Measurements from ENCODE around the gene TNKS1BP1.

The TNKS1BP1 gene

GRCh38 chr11:57320719-57321387 is 3.9 kb downstream of the TNKS1BP1 start:
- TF ChIP-seq ZFX (IDR thresholded peaks at IDR 0.05) (no peak), CTCF (conservative IDR thresholded peaks at IDR 0.05) (no peak)
- peak overlapping the region; percentile 94 for H3K27ac ChIP-seq

- H3K27ac ChIP-seq, result peak overlapping the region; percentile 15; the same call in 1 of the 2 replicates
- TF ChIP-seq CTCF (conservative IDR thresholded peaks at IDR 0.05), result no peak
- TF ChIP-seq ZFX (IDR thresholded peaks at IDR 0.05), result no peak
Measured at GRCh38 chr11:57320067-57320718, 4.6 kb downstream of the TNKS1BP1 start.

GRCh38 chr11:57318178-57318577 is 6.6 kb downstream of the TNKS1BP1 start:
- TF ChIP-seq CTCF (conservative IDR thresholded peaks at IDR 0.05) (no peak), ZFX (IDR thresholded peaks at IDR 0.05) (no peak)
- peak overlapping the region; percentile 17; the same call in 1 of the 2 replicates for H3K27ac ChIP-seq

- TF ChIP-seq CTCF (conservative IDR thresholded peaks at IDR 0.05) (no peak), ZFX (IDR thresholded peaks at IDR 0.05) (no peak)
- H3K27ac ChIP-seq, result no peak overlapping the region
Measured at GRCh38 chr11:57316017-57316416, 8.7 kb downstream of the TNKS1BP1 start.

- TF ChIP-seq ZFX (IDR thresholded peaks at IDR 0.05), result no peak
- H3K27ac ChIP-seq, result no peak overlapping the region
Measured at GRCh38 chr11:57315491-57315890, 9.3 kb downstream of the TNKS1BP1 start.

GRCh38 chr11:57314221-57314973 is 10.4 kb downstream of the TNKS1BP1 start:
- TF ChIP-seq CTCF (conservative IDR thresholded peaks at IDR 0.05) (no peak), ZFX (IDR thresholded peaks at IDR 0.05) (no peak)
- H3K27ac ChIP-seq, result no peak overlapping the region

- peak overlapping the region; percentile 83; the same call in 1 of the 2 replicates for H3K27ac ChIP-seq
Measured at GRCh38 chr11:57313788-57314135, 11.0 kb downstream of the TNKS1BP1 start.

More at GRCh38 chr11:57313788-57314135, 11.0 kb downstream of the TNKS1BP1 start:
- TF ChIP-seq CTCF (conservative IDR thresholded peaks at IDR 0.05) (no peak), ZFX (IDR thresholded peaks at IDR 0.05) (no peak)
